Naive B cell (primary cell): Measurements from ENCODE around the gene CUTC. TPM values are rescaled to one million over a fixed set of nuclear protein-coding genes. Genes with fewer than 3 reads are reported as not detected.
"Not testable (repeated sequence)": the region's sequence is repeated elsewhere in the genome, so short reads cannot be mapped to it uniquely, and the experiment has no call there.

Source experiments
- ATAC-seq, 2 donors: fragments of 150-1000 bp; cut with Tn5 transposase; 2 replicates each; pipeline ENCODE4 v1.10.0; 2021; ENCODE audit warnings: low read depth in 2 of 2, mild to moderate bottlenecking in 2 of 2, moderate library complexity in 2 of 2
- DNase-seq: peaks from one replicate; pipeline ENCODE4 v3.0.0; 2022
- H3K27ac Mint-ChIP-seq, 6 donors: one replicate each; pipeline ENCODE4 v1.8.0; 2020 to 2022; ENCODE audit warnings: mild to moderate bottlenecking in 6 of 6, mixed read lengths in 6 of 6, moderate library complexity in 5 of 6, inconsistent platforms in 2 of 6
- H3K27me3 Mint-ChIP-seq, 3 donors: one replicate each; pipeline ENCODE4 v1.8.0; 2021 to 2022; ENCODE audit warnings: mixed read lengths in 3 of 3, mild to moderate bottlenecking in 1 of 3
- H3K36me3 Mint-ChIP-seq, 2 donors: one replicate each; pipeline ENCODE4 v1.8.0; 2020 to 2022; ENCODE audit warnings: mixed read lengths in 2 of 2, inconsistent platforms in 1 of 2, mild to moderate bottlenecking in 1 of 2
- H3K4me1 Mint-ChIP-seq, 3 donors: one replicate each; pipeline ENCODE4 v1.8.0; 2020 to 2022; ENCODE audit warnings: mixed read lengths in 3 of 3, inconsistent platforms in 1 of 3, mild to moderate bottlenecking in 1 of 3, moderate library complexity in 1 of 3
- H3K4me3 Mint-ChIP-seq, 8 donors: one replicate each; pipeline ENCODE4 v1.8.0; 2020 to 2022; ENCODE audit warnings: mild to moderate bottlenecking in 8 of 8, mixed read lengths in 8 of 8, moderate library complexity in 8 of 8, inconsistent platforms in 2 of 8
- H3K9me3 Mint-ChIP-seq, 7 donors: one replicate each; pipeline ENCODE4 v1.8.0; 2020 to 2022; ENCODE audit warnings: mixed read lengths in 7 of 7, mild to moderate bottlenecking in 5 of 7, inconsistent platforms in 2 of 7, moderate library complexity in 1 of 7
- polyA plus RNA-seq, 6 donors: library from polyadenylated mRNA; unstranded; fragments of 300-500 nt; fragmentation: Illumina TruSeq; gene quantifications; one replicate each; pipeline ENCODE4 v1.2.3, GENCODE V29; 2021; ENCODE audit warnings: low read depth in 6 of 6

The CUTC gene
- polyA plus RNA-seq, 6 donors from 2014 or later = 68.3 to 112 (median 73.7) TPM

DNA sequence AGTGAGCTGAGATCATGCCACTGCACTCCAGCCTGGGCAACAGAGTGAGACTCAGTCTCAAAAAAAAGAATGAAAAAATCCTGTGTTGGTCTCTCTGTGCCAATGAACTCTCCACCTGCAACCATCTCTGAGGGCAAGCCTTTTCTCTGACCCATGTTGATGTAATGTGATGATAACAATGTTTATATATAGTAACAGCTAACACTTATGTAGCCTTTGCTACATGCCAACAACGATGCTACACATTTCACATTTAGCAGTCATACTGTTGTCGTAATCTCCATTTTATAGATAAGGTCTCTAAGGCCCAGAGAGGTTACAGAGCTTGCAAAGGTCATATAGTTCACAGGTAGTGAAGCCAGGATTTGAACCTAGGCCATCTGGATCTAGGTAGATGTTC is 11.6 kb upstream of the CUTC start:
- H3K27ac Mint-ChIP-seq = no peak overlapping the region
- peaks cover 25 to 34% of the 10 kb centered on the region in 2 donors for H3K36me3 Mint-ChIP-seq
- no peaks in the 10 kb centered on the region for H3K9me3 Mint-ChIP-seq
- H3K27me3 Mint-ChIP-seq = no peaks in the 10 kb centered on the region
- ATAC-seq = no peak
- DNase-seq = no peak
- no peak overlapping the region for H3K4me3 Mint-ChIP-seq
- peaks cover 0 to 8% (median 0%) of the 10 kb centered on the region in 3 donors for H3K4me1 Mint-ChIP-seq

DNA sequence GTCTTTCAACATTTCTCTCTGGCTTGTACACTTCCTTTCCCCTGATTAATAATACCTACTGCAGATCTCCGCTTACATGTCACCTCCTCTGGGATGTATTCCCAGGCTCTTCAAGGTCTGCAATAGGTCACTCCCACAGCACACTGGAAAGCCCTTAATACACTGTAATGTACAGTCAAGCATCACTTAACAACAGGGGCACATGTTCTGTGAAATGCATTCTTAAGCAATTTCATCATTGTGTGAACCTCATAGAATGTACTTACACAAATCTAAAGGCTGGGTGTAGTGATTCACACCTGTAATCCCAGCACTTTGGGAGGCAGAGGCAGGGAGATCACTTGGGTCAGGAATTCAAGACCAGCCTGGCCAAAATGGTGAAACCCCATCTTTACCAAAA is 2.0 kb upstream of the CUTC start:
- no peak overlapping the region for H3K27ac Mint-ChIP-seq
- peaks cover 8 to 18% of the 10 kb centered on the region in 2 donors for H3K36me3 Mint-ChIP-seq
- H3K27me3 Mint-ChIP-seq = no peaks in the 10 kb centered on the region
- H3K4me1 Mint-ChIP-seq = peaks cover 5 to 47% (median 19%) of the 10 kb centered on the region in 3 donors
- peak overlapping the region in 1 of 8 donors; percentile 54 for H3K4me3 Mint-ChIP-seq
- H3K9me3 Mint-ChIP-seq = no peaks in the 10 kb centered on the region
- DNase-seq = no peak
- no peak for ATAC-seq

- H3K4me3 Mint-ChIP-seq = peak overlapping the region; percentile 95 to 100 (median 100)
- H3K27me3 Mint-ChIP-seq = no peaks in the 10 kb centered on the region
- H3K36me3 Mint-ChIP-seq = peaks cover 8 to 12% of the 10 kb centered on the region in 2 donors
- ATAC-seq = no peak
- no peaks in the 10 kb centered on the region for H3K9me3 Mint-ChIP-seq
- no peak for DNase-seq
- H3K27ac Mint-ChIP-seq = peak overlapping the region; percentile 97 to 99 (median 98)
- peaks cover 5 to 55% (median 22%) of the 10 kb centered on the region in 3 donors for H3K4me1 Mint-ChIP-seq
These were observed 565 bp upstream of the CUTC start for GRCh38 chr10:99731306-99732032.

DNA sequence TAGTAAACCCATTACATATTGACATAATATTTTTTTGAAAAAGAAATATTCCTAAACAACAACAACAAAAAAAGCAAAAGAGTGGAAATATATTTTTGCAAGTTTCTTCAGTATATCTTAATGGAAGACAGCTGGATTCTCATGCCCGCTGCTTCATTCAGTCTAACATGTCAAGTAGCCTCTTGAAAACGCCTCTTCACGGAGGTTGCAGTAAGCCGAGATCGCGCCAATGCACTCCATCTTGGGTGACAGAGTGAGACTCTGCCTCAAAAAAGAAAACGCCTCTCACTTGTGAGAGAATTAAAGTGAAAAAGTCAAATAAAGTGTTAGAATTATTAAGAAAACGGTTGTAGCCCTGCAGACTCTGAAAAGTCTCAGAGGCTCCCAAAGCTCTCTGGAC is 1.3 kb downstream of the CUTC start:
- Mint-ChIP-seq H3K4me1 (peaks cover 12 to 55% (median 22%) of the 10 kb centered on the region in 3 donors), H3K27ac (peak overlapping the region in 3 of 6 donors; percentile 35 to 75 (median 61)), H3K36me3 (peaks cover 9 to 16% of the 10 kb centered on the region in 2 donors), H3K4me3 (peak overlapping the region in 7 of 8 donors; percentile 15 to 84 (median 77)), H3K27me3 (no peaks in the 10 kb centered on the region), H3K9me3 (no peaks in the 10 kb centered on the region)
- DNase-seq (no peak), ATAC-seq (no peak)

DNA sequence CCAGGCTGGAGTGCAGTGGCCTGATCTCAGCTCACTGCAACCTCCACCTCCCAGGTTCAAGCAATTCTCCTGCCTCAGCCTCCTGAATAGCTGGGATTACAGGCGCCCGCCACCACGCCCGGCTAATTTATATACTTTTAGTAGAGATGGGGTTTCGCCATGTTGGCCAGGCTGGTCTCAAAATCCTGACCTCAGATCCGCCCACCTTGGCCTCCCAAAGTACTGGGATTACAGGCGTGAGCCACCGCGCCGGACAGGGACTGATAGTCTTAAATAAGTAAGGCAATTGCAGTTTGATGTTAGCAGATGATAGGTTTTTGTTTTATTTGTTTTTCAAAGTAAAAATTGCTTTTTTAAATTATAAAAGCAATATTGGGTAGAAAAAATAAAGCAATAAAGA is 2.1 kb downstream of the CUTC start:
- Mint-ChIP-seq H3K27ac (peak overlapping the region in 2 of 6 donors; percentile 75 to 81), H3K4me1 (peaks cover 12 to 55% (median 22%) of the 10 kb centered on the region in 3 donors), H3K36me3 (peaks cover 9 to 18% of the 10 kb centered on the region in 2 donors), H3K4me3 (peak overlapping the region in 6 of 8 donors; percentile 51 to 84 (median 63))
- ATAC-seq, H3K9me3 Mint-ChIP-seq, H3K27me3 Mint-ChIP-seq, DNase-seq: not testable (repeated sequence)

GRCh38 chr10:99740260-99740659 is 8.2 kb downstream of the CUTC start:
- Mint-ChIP-seq H3K27me3 (no peaks in the 10 kb centered on the region), H3K4me3 (peak overlapping the region in 1 of 8 donors; percentile 24), H3K4me1 (peaks cover 4 to 14% (median 10%) of the 10 kb centered on the region in 3 donors), H3K9me3 (peaks cover 8 to 23% (median 19%) of the 10 kb centered on the region in 7 donors), H3K27ac (peak overlapping the region in 2 of 6 donors; percentile 63 to 81), H3K36me3 (peaks cover 54 to 66% of the 10 kb centered on the region in 2 donors)
- DNase-seq = no peak
- ATAC-seq = no peak

DNA sequence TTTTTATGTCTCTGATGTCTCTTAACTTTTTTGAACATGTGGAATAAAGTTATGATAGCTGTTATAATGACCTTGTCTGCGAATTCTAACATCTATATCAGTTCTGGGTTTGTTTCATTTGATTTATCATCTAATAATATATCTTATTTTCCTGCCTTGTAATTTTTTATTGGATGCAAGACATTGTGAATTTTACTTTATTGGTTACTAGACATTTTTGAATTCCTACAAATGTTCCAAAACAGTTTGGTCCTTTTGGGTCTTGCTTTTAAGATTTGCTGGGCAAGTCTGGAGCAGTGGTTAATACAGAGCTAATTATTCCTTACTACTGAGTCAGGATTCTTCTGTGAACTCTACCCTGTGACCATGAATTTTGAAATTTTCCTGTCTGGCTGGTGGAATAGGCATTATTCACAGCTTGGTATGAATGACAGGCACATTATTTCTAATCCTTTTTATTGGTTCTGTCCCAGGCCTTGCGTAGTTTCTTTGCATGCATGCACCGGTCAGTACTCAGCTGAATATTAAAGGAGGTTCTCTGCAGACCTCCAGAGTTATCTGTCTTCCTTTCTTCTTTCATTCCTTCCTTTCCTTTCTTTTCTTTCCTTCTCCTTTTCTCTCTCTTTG is 9.0 kb downstream of the CUTC start:
- ATAC-seq (no peak), DNase-seq (no peak)
- H3K9me3 Mint-ChIP-seq = peaks cover 8 to 23% (median 19%) of the 10 kb centered on the region in 7 donors
- peak overlapping the region in 3 of 6 donors; percentile 49 to 75 (median 55) for H3K27ac Mint-ChIP-seq
- no peaks in the 10 kb centered on the region for H3K27me3 Mint-ChIP-seq
- H3K36me3 Mint-ChIP-seq = peaks cover 54 to 66% of the 10 kb centered on the region in 2 donors
- no peak overlapping the region for H3K4me3 Mint-ChIP-seq
- H3K4me1 Mint-ChIP-seq = peaks cover 4 to 14% (median 7%) of the 10 kb centered on the region in 3 donors

GRCh38 chr10:99742254-99742653 is 10.2 kb downstream of the CUTC start:
- Mint-ChIP-seq H3K27ac (no peak overlapping the region), H3K27me3 (no peaks in the 10 kb centered on the region), H3K4me3 (no peak overlapping the region), H3K36me3 (peaks cover 52 to 63% of the 10 kb centered on the region in 2 donors), H3K4me1 (peaks cover 4 to 12% (median 7%) of the 10 kb centered on the region in 3 donors), H3K9me3 (peaks cover 8 to 23% (median 19%) of the 10 kb centered on the region in 7 donors)
- no peak for DNase-seq
- ATAC-seq = no peak

- Mint-ChIP-seq H3K4me3 (no peak overlapping the region), H3K27me3 (no peaks in the 10 kb centered on the region), H3K36me3 (peaks cover 49 to 60% of the 10 kb centered on the region in 2 donors), H3K4me1 (peaks cover 4 to 8% (median 7%) of the 10 kb centered on the region in 3 donors), H3K9me3 (peaks cover 8 to 23% (median 19%) of the 10 kb centered on the region in 7 donors), H3K27ac (no peak overlapping the region)
- no peak for DNase-seq
- ATAC-seq = no peak
These were observed 10.7 kb downstream of the CUTC start for GRCh38 chr10:99742701-99743100.

DNA sequence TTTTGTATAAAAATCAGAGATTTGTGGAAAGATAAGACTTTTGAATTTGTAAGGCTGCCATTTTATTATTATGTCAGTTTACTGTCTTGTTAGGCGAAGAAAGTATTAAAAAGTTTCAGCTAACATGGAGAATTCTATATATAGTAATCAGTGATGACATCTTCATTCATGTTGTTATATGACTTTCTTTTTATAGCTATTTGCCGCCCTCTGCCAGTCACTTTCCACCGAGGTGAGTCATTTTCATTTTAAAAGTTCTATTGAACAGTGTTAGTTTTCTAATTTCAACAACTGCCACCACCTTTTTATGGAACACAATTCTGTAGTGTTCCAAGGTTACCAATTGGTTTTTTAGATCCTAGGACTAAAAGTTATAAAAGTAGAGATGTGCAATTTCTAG is 11.8 kb downstream of the CUTC start:
- DNase-seq (no peak), ATAC-seq (no peak)
- Mint-ChIP-seq H3K27ac (no peak overlapping the region), H3K9me3 (peaks cover 8 to 23% (median 19%) of the 10 kb centered on the region in 7 donors), H3K4me1 (peaks cover 7 to 13% (median 12%) of the 10 kb centered on the region in 3 donors), H3K36me3 (peaks cover 59 to 71% of the 10 kb centered on the region in 2 donors), H3K4me3 (no peak overlapping the region), H3K27me3 (no peaks in the 10 kb centered on the region)

GRCh38 chr10:99746166-99746565 is 14.1 kb downstream of the CUTC start:
- ATAC-seq, H3K27me3 Mint-ChIP-seq, H3K4me3 Mint-ChIP-seq, DNase-seq, H3K9me3 Mint-ChIP-seq, H3K27ac Mint-ChIP-seq: not testable (repeated sequence)
- Mint-ChIP-seq H3K36me3 (peaks cover 59 to 64% of the 10 kb centered on the region in 2 donors), H3K4me1 (peaks cover 4 to 16% (median 12%) of the 10 kb centered on the region in 3 donors)

DNA sequence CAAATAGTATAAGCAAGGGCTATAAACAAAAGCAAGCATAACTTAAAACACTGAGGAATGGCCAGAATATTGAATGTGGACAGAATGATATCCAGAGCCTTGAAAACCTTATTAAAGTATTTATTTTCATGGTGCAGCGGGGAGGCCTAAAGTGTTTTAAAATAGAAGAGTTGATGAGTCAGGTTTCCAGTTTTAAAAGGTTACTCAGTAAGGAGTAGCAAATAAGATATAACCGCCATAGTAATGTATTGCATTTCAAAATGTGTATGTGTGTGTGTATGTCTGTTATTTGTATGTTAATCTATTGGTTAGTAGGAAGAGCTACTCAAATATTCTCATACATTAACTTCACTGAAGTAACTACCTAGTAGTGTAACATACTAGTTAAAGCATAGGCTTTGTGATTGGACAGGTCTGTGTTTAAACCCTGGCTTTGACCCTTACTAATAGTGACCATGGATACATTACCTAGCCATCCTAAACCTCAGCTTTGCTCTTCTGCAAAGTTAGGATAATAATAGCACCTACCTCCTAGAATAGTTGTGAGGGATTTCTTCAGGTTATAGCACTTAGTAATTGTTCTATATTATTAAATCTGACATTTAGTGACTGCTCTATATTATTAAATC is 16.9 kb downstream of the CUTC start:
- ATAC-seq = no peak
- no peaks in the 10 kb centered on the region for H3K27me3 Mint-ChIP-seq
- H3K9me3 Mint-ChIP-seq = no peaks in the 10 kb centered on the region
- H3K36me3 Mint-ChIP-seq = peaks cover 36 to 42% of the 10 kb centered on the region in 2 donors
- H3K27ac Mint-ChIP-seq = peak overlapping the region in 1 of 6 donors; percentile 41
- H3K4me3 Mint-ChIP-seq = no peak overlapping the region
- H3K4me1 Mint-ChIP-seq = peaks cover 2 to 9% (median 8%) of the 10 kb centered on the region in 3 donors
- no peak for DNase-seq

- Mint-ChIP-seq H3K27ac (peak overlapping the region in 1 of 6 donors; percentile 41), H3K4me1 (peaks cover under 1 to 10% (median 8%) of the 10 kb centered on the region in 3 donors), H3K36me3 (peaks cover 29 to 46% of the 10 kb centered on the region in 2 donors), H3K4me3 (no peak overlapping the region), H3K27me3 (no peaks in the 10 kb centered on the region), H3K9me3 (no peaks in the 10 kb centered on the region)
- ATAC-seq = no peak
- DNase-seq = no peak
These were observed 18.6 kb downstream of the CUTC start for GRCh38 chr10:99750641-99751040.
